Measurements from ENCODE around the gene ATP10A.
"Not testable (repeated sequence)": the region's sequence is repeated elsewhere in the genome, so short reads cannot be mapped to it uniquely, and the experiment has no call there.

Gene ATP10A

GRCh38 chr15:25883463-25884259, 20.5 kb upstream of the ATP10A start:
- no peak for DNase-seq

- DNase-seq = no peak
Observed at GRCh38 chr15:25882466-25882865, 19.3 kb upstream of the ATP10A start.

GRCh38 chr15:25880877-25881276, 17.8 kb upstream of the ATP10A start:
- not testable (repeated sequence) for DNase-seq

- no peak for DNase-seq
Observed at GRCh38 chr15:25880411-25880810, 17.3 kb upstream of the ATP10A start.

GRCh38 chr15:25879438-25879837, 16.3 kb upstream of the ATP10A start:
- no peak for DNase-seq

- no peak for DNase-seq
Observed at GRCh38 chr15:25877681-25878080, 14.6 kb upstream of the ATP10A start.

- DNase-seq = no peak
Observed at GRCh38 chr15:25876231-25877140, 13.4 kb upstream of the ATP10A start.

- DNase-seq = no peak
Observed at GRCh38 chr15:25875566-25875965, 12.4 kb upstream of the ATP10A start.

- no peak for DNase-seq
Observed at GRCh38 chr15:25874379-25874778, 11.3 kb upstream of the ATP10A start.

- no peak for DNase-seq
Observed at GRCh38 chr15:25871403-25871802, 8.3 kb upstream of the ATP10A start.

- DNase-seq = no peak
Observed at GRCh38 chr15:25870938-25871337, 7.8 kb upstream of the ATP10A start.

GRCh38 chr15:25869701-25870100, 6.6 kb upstream of the ATP10A start:
- DNase-seq = no peak

GRCh38 chr15:25866874-25867273, 3.7 kb upstream of the ATP10A start:
- DNase-seq = no peak

- DNase-seq = no peak
Observed at GRCh38 chr15:25866251-25866650, 3.1 kb upstream of the ATP10A start.

- no peak for DNase-seq
Observed at GRCh38 chr15:25864966-25865365, 1.8 kb upstream of the ATP10A start.

GRCh38 chr15:25863968-25864580, 947 bp upstream of the ATP10A start:
- DNase-seq = no peak

GRCh38 chr15:25862472-25863110, 536 bp downstream of the ATP10A start:
- no peak for DNase-seq

GRCh38 chr15:25862071-25862471, 1.1 kb downstream of the ATP10A start:
- DNase-seq = no peak

GRCh38 chr15:25860885-25861866, 2.0 kb downstream of the ATP10A start:
- DNase-seq = no peak

GRCh38 chr15:25859838-25860645, 3.1 kb downstream of the ATP10A start:
- DNase-seq = no peak
